ENCODE results near the gene SSBP3. TPM values are rescaled to one million over a fixed set of nuclear protein-coding genes. Genes with fewer than 3 reads are reported as not detected.

Gene SSBP3
- total and polyA plus RNA-seq, 2 experiments from 2014 or later: 47.4 to 68.6 TPM

- H3K27me3 Mint-ChIP-seq (ENCODE audit: insufficient read depth, low read depth, poor library complexity): peaks cover 4% of the 10 kb centered on the region
- Histone ChIP-seq H3K4me3 (no peak overlapping the region), H3K4me1 (ENCODE audit: insufficient read depth) (no peaks in the 10 kb centered on the region)
Observed at GRCh38 chr1:54421101-54421504, 14.9 kb upstream of the SSBP3 start.

More at GRCh38 chr1:54421101-54421504, 14.9 kb upstream of the SSBP3 start:
- Mint-ChIP-seq H3K9me3 (no peaks in the 10 kb centered on the region; the same call in 2 of the 3 replicates), H3K36me3 (ENCODE audit: low read depth) (no peaks in the 10 kb centered on the region), H3K4me1 (peaks cover 2% of the 10 kb centered on the region; the same call in 1 of the 3 replicates), H3K27ac (no peak overlapping the region), H3K4me3 (no peak overlapping the region)
- TF ChIP-seq NANOG (IDR thresholded peaks at IDR 0.05; ENCODE audit: borderline replicate concordance): no peak
- TF ChIP-seq POLR2AphosphoS5 (IDR thresholded peaks at IDR 0.05; ENCODE audit: low read depth): no peak
- no peak for TF ChIP-seq EZH2 (IDR thresholded peaks at IDR 0.05; ENCODE audit: low read depth, unreplicated experiment)
- TF ChIP-seq, protein P1, sequence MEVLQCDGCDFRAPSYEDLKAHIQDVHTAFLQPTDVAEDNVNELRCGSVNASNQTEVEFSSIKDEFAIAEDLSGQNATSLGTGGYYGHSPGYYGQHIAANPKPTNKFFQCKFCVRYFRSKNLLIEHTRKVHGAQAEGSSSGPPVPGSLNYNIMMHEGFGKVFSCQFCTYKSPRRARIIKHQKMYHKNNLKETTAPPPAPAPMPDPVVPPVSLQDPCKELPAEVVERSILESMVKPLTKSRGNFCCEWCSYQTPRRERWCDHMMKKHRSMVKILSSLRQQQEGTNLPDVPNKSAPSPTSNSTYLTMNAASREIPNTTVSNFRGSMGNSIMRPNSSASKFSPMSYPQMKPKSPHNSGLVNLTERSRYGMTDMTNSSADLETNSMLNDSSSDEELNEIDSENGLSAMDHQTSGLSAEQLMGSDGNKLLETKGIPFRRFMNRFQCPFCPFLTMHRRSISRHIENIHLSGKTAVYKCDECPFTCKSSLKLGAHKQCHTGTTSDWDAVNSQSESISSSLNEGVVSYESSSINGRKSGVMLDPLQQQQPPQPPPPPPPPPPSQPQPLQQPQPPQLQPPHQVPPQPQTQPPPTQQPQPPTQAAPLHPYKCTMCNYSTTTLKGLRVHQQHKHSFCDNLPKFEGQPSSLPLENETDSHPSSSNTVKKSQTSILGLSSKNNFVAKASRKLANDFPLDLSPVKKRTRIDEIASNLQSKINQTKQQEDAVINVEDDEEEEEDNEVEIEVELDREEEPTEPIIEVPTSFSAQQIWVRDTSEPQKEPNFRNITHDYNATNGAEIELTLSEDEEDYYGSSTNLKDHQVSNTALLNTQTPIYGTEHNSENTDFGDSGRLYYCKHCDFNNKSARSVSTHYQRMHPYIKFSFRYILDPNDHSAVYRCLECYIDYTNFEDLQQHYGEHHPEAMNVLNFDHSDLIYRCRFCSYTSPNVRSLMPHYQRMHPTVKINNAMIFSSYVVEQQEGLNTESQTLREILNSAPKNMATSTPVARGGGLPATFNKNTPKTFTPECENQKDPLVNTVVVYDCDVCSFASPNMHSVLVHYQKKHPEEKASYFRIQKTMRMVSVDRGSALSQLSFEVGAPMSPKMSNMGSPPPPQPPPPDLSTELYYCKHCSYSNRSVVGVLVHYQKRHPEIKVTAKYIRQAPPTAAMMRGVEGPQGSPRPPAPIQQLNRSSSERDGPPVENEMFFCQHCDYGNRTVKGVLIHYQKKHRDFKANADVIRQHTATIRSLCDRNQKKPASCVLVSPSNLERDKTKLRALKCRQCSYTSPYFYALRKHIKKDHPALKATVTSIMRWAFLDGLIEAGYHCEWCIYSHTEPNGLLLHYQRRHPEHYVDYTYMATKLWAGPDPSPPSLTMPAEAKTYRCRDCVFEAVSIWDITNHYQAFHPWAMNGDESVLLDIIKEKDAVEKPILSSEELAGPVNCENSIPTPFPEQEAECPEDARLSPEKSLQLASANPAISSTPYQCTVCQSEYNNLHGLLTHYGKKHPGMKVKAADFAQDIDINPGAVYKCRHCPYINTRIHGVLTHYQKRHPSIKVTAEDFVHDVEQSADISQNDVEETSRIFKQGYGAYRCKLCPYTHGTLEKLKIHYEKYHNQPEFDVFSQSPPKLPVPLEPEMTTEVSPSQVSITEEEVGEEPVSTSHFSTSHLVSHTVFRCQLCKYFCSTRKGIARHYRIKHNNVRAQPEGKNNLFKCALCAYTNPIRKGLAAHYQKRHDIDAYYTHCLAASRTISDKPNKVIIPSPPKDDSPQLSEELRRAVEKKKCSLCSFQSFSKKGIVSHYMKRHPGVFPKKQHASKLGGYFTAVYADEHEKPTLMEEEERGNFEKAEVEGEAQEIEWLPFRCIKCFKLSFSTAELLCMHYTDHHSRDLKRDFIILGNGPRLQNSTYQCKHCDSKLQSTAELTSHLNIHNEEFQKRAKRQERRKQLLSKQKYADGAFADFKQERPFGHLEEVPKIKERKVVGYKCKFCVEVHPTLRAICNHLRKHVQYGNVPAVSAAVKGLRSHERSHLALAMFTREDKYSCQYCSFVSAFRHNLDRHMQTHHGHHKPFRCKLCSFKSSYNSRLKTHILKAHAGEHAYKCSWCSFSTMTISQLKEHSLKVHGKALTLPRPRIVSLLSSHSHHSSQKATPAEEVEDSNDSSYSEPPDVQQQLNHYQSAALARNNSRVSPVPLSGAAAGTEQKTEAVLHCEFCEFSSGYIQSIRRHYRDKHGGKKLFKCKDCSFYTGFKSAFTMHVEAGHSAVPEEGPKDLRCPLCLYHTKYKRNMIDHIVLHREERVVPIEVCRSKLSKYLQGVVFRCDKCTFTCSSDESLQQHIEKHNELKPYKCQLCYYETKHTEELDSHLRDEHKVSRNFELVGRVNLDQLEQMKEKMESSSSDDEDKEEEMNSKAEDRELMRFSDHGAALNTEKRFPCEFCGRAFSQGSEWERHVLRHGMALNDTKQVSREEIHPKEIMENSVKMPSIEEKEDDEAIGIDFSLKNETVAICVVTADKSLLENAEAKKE (CRISPR knock-in tag; IDR thresholded peaks at IDR 0.05): no peak
- TF ChIP-seq CTCF (conservative IDR thresholded peaks at IDR 0.05; ENCODE audit: low read depth in 2 of 2): no peak
- TF ChIP-seq, protein P2, sequence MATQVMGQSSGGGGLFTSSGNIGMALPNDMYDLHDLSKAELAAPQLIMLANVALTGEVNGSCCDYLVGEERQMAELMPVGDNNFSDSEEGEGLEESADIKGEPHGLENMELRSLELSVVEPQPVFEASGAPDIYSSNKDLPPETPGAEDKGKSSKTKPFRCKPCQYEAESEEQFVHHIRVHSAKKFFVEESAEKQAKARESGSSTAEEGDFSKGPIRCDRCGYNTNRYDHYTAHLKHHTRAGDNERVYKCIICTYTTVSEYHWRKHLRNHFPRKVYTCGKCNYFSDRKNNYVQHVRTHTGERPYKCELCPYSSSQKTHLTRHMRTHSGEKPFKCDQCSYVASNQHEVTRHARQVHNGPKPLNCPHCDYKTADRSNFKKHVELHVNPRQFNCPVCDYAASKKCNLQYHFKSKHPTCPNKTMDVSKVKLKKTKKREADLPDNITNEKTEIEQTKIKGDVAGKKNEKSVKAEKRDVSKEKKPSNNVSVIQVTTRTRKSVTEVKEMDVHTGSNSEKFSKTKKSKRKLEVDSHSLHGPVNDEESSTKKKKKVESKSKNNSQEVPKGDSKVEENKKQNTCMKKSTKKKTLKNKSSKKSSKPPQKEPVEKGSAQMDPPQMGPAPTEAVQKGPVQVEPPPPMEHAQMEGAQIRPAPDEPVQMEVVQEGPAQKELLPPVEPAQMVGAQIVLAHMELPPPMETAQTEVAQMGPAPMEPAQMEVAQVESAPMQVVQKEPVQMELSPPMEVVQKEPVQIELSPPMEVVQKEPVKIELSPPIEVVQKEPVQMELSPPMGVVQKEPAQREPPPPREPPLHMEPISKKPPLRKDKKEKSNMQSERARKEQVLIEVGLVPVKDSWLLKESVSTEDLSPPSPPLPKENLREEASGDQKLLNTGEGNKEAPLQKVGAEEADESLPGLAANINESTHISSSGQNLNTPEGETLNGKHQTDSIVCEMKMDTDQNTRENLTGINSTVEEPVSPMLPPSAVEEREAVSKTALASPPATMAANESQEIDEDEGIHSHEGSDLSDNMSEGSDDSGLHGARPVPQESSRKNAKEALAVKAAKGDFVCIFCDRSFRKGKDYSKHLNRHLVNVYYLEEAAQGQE (IDR thresholded peaks at IDR 0.05; ENCODE audit: unreplicated experiment): no peak
- no peak for TF ChIP-seq STAT1 (IDR thresholded peaks at IDR 0.05; ENCODE audit: unreplicated experiment)
- no peak for TF ChIP-seq CREB1 (CRISPR knock-in tag; IDR thresholded peaks at IDR 0.05; ENCODE audit: low read depth)
- no peak for TF ChIP-seq JUNB (IDR thresholded peaks at IDR 0.05; ENCODE audit: unreplicated experiment)
- TF ChIP-seq ZNF114 (CRISPR knock-in tag; IDR thresholded peaks at IDR 0.05): no peak
- Histone ChIP-seq H3K79me2 (replicated peaks; ENCODE audit: insufficient read depth) (no peaks in the 10 kb centered on the region), H3K4me2 (no peak overlapping the region), H3K36me3 (ENCODE audit: insufficient read depth) (no peaks in the 10 kb centered on the region), H4K20me1 (replicated peaks; ENCODE audit: insufficient read depth) (no peaks in the 10 kb centered on the region), H2AFZ (no peak overlapping the region), H3K27ac (ENCODE audit: low read depth) (no peak overlapping the region), H3F3A (replicated peaks; ENCODE audit: low read depth) (no peaks in the 10 kb centered on the region), H3K9me2 (ENCODE audit: insufficient read depth) (no peaks in the 10 kb centered on the region), H3K27me3 (ENCODE audit: insufficient read depth) (no peaks in the 10 kb centered on the region)
- ATAC-seq: no peak
- DNase-seq (ENCODE audit: low spot score): no peak
